ENCODE data around the gene CD8B2. TPM values are rescaled to one million over a fixed set of nuclear protein-coding genes. Genes with fewer than 3 reads are reported as not detected.
A peak's percentile ranks its signal among the peaks of the same experiment; 100 is the strongest.

Gene CD8B2
- total and polyA plus RNA-seq, 9 of the 15 experiments (the other 6 are each of a cell fraction or from before 2014, with no cell fraction given), result 0.03 TPM; not detected in 8

- CTCF ChIA-PET (ENCODE audit: low intra/inter-chr PET ratio), result no interaction called here
Observed at GRCh38 chr2:106516864-106517263, 29.7 kb downstream of the CD8B2 start.

DNA sequence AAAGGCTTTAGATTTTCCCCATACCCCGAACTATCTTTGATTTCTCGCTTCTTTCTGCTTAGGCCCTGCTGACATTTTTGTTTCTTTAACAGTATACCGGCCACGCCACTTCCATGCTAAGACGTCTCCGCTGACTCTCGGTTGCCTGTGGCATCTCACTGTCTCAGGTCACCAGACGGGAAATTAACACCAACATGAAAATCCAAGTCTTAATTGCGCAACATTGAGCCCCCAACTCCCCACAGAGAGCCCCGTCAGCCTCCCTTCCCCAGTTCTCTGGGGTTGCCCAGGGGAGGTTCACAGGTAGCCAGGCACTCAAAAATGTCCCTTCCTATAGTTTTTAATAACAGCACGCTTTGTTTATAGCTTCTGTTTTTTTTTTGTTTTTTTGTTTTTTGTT, 30.2 kb downstream of the CD8B2 start:
- H3K79me2 ChIP-seq (ENCODE audit: control insufficient read depth, insufficient read depth, low read length), result no peaks in the 10 kb centered on the region
- no peak overlapping the region for H3K4me3 ChIP-seq
- TF ChIP-seq CEBPB (tag; IDR thresholded peaks at IDR 0.05) (peak; percentile 56), ZNF717 (CRISPR knock-in tag; IDR thresholded peaks at IDR 0.05) (no peak), CEBPG (CRISPR knock-in tag; IDR thresholded peaks at IDR 0.05) (no peak), CEBPG (tag; conservative IDR thresholded peaks at IDR 0.05 in 1 of 2, IDR thresholded peaks at IDR 0.05 in 1 of 2) (peak in 1 of 2 experiments; percentile 63; a peak in 2 of 4 replicates)
- TF ChIP-seq, protein P1, sequence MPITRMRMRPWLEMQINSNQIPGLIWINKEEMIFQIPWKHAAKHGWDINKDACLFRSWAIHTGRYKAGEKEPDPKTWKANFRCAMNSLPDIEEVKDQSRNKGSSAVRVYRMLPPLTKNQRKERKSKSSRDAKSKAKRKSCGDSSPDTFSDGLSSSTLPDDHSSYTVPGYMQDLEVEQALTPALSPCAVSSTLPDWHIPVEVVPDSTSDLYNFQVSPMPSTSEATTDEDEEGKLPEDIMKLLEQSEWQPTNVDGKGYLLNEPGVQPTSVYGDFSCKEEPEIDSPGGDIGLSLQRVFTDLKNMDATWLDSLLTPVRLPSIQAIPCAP (CRISPR knock-in tag; IDR thresholded peaks at IDR 0.05; ENCODE audit: borderline replicate concordance), result no peak
- H3K9ac ChIP-seq (ENCODE audit: insufficient read depth in 1 of 2, low read depth in 2 of 2, low read length in 2 of 2), result no peak overlapping the region
- H2AFZ ChIP-seq (ENCODE audit: low read depth, low read length), result no peak overlapping the region
- intact Hi-C loops (cut with micrococcal nuclease) (no loop called here), in situ Hi-C loops (cut with MboI) (no loop called here)
- H3K27me3 ChIP-seq (ENCODE audit: control insufficient read depth in 2 of 2, insufficient read depth in 2 of 2, low read length in 2 of 2), result no peaks in the 10 kb centered on the region
- no peak for ATAC-seq
- H3K27ac ChIP-seq (ENCODE audit: extremely low read depth, low read depth, low read length), result no peak overlapping the region
- no peaks in the 10 kb centered on the region for H3K36me3 ChIP-seq (ENCODE audit: control insufficient read depth, insufficient read depth, low read length)
- no peaks in the 10 kb centered on the region for H3K9me1 ChIP-seq (ENCODE audit: control insufficient read depth, insufficient read depth, low read length)
- no peaks in the 10 kb centered on the region; a peak in 1 of 5 replicates for H3K4me1 ChIP-seq (replicated peaks in 1 of 2; ENCODE audit: control insufficient read depth in 2 of 2, insufficient read depth in 2 of 2, low read length in 2 of 2)
- no TSS peak for BruUV-seq (replicated peaks)
- ChIA-PET POLR2A (no interaction called here), CTCF (ENCODE audit: low intra/inter-chr PET ratio) (no interaction called here)
- no peaks in the 10 kb centered on the region for H4K20me1 ChIP-seq (replicated peaks; ENCODE audit: control insufficient read depth, insufficient read depth, low read length)
- no peak for DNase-seq (ENCODE audit: extremely low read depth in 1 of 4, low spot score in 3 of 4)
- H3K9me3 ChIP-seq (replicated peaks; ENCODE audit: control insufficient read depth, insufficient read depth, low read depth, low read length), result no peaks in the 10 kb centered on the region
- no peak for FAIRE-seq
- H3K4me2 ChIP-seq (ENCODE audit: insufficient read depth, low read length), result no peak overlapping the region
- 34% methylated on average over 8 of the region's 11 CpGs for WGBS (ENCODE audit: insufficient coverage, low coverage, missing lambda C conversion rate)

More at GRCh38 chr2:106516864-106517263, 29.7 kb downstream of the CD8B2 start:
- Histone ChIP-seq H3K4me1 (replicated peaks in 1 of 2; ENCODE audit: control insufficient read depth in 2 of 2, insufficient read depth in 2 of 2, low read length in 2 of 2) (no peaks in the 10 kb centered on the region; a peak in 1 of 5 replicates), H3K9ac (ENCODE audit: insufficient read depth in 1 of 2, low read depth in 2 of 2, low read length in 2 of 2) (no peak overlapping the region), H2AFZ (ENCODE audit: low read depth, low read length) (no peak overlapping the region), H3K79me2 (ENCODE audit: control insufficient read depth, insufficient read depth, low read length) (no peaks in the 10 kb centered on the region), H4K20me1 (replicated peaks; ENCODE audit: control insufficient read depth, insufficient read depth, low read length) (no peaks in the 10 kb centered on the region), H3K9me1 (ENCODE audit: control insufficient read depth, insufficient read depth, low read length) (no peaks in the 10 kb centered on the region), H3K4me2 (ENCODE audit: insufficient read depth, low read length) (no peak overlapping the region), H3K4me3 (no peak overlapping the region), H3K9me3 (replicated peaks; ENCODE audit: control insufficient read depth, insufficient read depth, low read depth, low read length) (no peaks in the 10 kb centered on the region), H3K27ac (ENCODE audit: extremely low read depth, low read depth, low read length) (no peak overlapping the region), H3K36me3 (ENCODE audit: control insufficient read depth, insufficient read depth, low read length) (no peaks in the 10 kb centered on the region), H3K27me3 (ENCODE audit: control insufficient read depth in 2 of 2, insufficient read depth in 2 of 2, low read length in 2 of 2) (no peaks in the 10 kb centered on the region)
- ATAC-seq, result no peak
- TF ChIP-seq GABPB1 (CRISPR knock-in tag; IDR thresholded peaks at IDR 0.05), result no peak
- no peak for TF ChIP-seq SMAD3 (CRISPR knock-in tag; conservative IDR thresholded peaks at IDR 0.05)
- TF ChIP-seq POLR2A (conservative IDR thresholded peaks at IDR 0.05), result no peak
- TF ChIP-seq TCF7L2 (IDR thresholded peaks at IDR 0.05; ENCODE audit: low read depth, low read length), result no peak
- TF ChIP-seq TEAD2 (tag; IDR thresholded peaks at IDR 0.05), result no peak
- no peak for TF ChIP-seq ESRRA (IDR thresholded peaks at IDR 0.05; ENCODE audit: borderline replicate concordance, low read depth)
- TF ChIP-seq CBX3 (IDR thresholded peaks at IDR 0.05; ENCODE audit: borderline replicate concordance in 1 of 2, low read length in 2 of 2), result no peak
- TF ChIP-seq ETS2 (tag; IDR thresholded peaks at IDR 0.05; ENCODE audit: borderline replicate concordance, poor library complexity, severe bottlenecking), result no peak
- no peak for TF ChIP-seq TAF9B (IDR thresholded peaks at IDR 0.05; ENCODE audit: partially characterized antibody)
- TF ChIP-seq NONO (IDR thresholded peaks at IDR 0.05; ENCODE audit: low read depth in 2 of 2, low read length in 1 of 2), result no peak
- BruUV-seq (replicated peaks), result no TSS peak
- POLR2A ChIA-PET, result no interaction called here
- 6% methylated on average over 1 of the region's 1 CpG for WGBS (ENCODE audit: insufficient coverage, low coverage, missing lambda C conversion rate)
- no peak for DNase-seq (ENCODE audit: extremely low read depth in 1 of 4, low spot score in 3 of 4)
- in situ Hi-C loops (cut with MboI), result no loop called here
- FAIRE-seq, result no peak
- intact Hi-C loops (cut with micrococcal nuclease), result no loop called here

Measured in K562 (cell line).